Measurements from ENCODE around the gene CLCN5.
A peak's percentile ranks its signal among the peaks of the same experiment; 100 is the strongest.

CLCN5 gene

DNA sequence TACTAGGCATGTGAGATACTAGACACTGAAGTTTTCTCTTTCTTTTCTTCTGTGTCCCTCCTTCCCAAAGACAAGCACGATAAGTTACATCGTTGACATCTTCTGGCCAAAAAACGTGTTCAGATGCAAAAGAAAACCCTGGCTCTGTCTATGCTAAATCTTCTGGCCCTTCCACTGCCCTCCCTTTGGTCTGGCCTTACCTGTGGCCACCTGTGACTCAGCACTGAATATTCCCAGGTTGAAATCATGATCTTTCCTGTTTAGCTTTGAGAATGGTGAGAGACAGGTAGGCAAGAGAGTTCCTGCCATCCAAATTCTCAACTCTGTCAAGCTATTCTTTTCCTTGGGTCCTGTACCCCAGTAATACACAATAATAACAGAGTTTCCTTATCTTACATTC, 12.3 kb downstream of the CLCN5 start:
- DNase-seq: no peak

DNA sequence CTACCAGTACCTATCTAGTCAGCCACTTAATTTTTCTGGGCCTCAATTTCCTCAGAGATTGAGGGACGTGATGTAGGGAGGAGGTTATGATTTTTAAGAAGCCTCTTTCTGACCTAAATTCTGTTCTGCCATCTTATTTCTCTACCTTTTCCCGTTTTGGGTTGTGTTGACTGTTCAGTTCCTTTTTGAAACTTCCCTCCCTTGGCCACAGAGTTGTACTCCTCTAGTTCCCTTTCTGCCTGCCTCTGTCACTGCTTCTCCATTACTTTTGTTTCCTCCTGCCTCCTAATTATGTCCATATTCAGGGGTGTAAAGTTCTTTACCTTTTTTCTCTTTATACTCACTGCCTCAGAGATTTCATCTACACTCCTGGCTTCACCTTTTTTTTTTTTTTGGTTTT, 25.4 kb downstream of the CLCN5 start:
- no peak for DNase-seq

- no peak for DNase-seq
Measured at GRCh38 chrX:49949961-49950360, 27.6 kb downstream of the CLCN5 start.

- DNase-seq: no peak
Measured at GRCh38 chrX:49951524-49952193, 29.3 kb downstream of the CLCN5 start.

GRCh38 chrX:49956313-49956712, 33.9 kb downstream of the CLCN5 start:
- DNase-seq: no peak

DNA sequence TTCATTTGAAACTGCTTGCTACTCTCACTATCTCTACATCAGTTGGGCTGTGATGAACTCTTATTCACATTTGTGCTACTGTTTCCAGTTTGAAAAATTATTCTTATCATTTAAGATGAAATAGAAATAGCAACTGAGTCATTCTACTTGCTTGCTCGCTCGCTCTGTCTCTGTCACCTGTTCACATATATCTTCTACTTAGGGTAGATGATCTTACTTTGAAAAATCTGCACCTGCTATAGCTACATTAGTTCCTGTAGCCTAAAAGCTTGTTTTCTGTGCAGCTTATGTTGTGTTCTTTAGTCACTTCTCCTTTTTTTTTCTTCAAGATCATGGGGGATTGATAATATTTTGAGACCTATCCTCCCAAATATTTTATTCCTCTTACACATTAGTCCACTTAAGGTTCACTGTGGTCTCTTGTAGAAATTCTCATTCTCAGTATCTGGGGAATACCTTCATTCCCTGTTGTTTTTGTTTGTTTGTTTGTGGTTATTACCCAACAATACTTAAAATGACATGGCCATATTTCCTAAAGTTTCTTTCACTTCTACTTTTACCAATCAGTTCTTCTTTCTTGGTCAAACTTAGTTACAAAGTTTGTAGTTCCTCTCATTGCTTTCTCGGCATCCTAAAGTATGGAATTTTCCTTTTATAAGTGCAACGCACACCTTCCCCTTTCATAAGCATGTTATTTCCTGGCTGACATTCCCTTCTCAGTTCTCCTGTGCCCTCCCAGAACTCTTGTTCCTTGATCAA, 36.5 kb downstream of the CLCN5 start:
- DNase-seq: no peak

DNA sequence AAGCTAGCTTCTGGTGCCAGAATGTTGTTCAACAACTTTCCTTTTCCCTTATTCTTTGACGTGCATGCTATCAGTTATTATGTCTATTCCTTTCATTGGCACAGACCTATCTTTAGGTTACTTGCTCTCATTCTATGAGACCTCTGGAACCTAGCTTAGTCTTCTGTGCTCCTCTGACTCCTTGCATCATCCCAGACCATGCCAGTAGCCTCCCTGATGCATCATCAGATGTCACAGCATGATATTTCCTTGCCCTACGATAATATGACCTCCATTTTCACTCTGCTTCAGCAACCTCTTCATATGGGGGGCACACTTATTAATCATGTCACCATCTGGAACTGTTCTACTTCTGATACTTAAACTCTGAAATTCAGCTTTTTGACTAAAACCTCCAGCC, 37.2 kb downstream of the CLCN5 start:
- no peak for DNase-seq

DNA sequence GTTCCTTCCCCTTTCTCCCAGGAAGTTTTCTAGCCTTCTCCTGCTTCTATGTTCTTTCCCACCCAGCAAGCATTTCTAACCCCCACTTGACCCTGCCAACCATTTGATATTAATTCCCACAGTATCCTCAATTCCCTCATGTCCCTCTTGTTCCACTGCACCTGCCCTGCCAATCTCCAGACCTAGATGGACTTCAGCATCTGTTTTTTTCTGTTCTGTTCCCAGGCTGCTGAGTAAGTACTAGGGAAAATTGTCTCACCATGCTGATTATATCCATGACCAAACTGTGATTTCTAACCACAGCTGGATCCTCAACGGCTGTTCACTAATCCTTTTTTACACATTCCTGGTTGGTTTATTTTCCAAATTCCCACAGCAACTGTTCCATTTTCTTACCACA, 37.7 kb downstream of the CLCN5 start:
- no peak for DNase-seq

DNA sequence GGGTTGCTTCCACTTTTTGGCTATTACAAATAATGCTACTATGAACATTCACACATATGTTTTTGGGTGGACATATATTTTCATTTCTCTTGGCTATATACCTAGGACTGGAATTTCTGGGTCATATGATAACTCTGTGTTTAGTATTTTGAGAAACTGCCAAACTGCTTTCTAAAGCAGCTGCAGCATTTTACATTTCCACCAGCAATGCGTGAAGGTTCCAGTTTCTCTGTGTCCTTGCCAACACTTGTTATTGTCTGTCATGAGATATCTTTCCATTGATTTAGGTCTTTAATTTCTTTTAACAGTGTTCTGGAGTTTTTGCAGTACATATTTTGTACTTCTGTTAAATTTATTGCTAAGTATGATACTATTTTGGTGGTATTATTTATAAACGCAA, 48.3 kb downstream of the CLCN5 start:
- DNase-seq: no peak

DNA sequence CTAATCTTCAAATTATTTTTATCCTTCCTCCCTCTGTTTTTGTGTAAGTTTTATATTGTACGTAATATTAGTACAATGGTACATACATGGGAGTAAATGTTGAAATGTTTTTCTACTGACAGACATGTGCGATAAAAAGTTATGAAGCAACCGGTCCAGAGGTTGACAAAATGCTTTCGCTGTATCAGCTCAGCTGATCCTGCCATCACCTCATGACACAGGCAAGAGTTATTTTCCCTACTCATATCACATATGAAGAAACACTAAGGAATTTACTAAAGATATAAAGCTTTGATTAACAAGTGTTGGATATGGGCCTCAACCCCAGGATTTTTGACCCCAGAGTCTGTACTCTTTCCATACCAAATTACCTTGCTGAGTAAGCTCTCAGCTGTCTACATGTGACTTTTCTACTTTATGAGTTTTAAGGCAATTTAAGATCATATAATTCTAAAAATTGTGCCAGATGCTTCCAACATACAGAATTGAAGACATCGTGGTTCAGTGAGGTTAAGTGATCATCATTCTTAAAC, 50.0 kb downstream of the CLCN5 start:
- no peak for DNase-seq

- no peak for DNase-seq
Measured at GRCh38 chrX:49976682-49977197, 54.3 kb downstream of the CLCN5 start.

GRCh38 chrX:49977319-49978090, 55.1 kb downstream of the CLCN5 start:
- peak; percentile 23 for DNase-seq

- DNase-seq: no peak
Measured at GRCh38 chrX:49978176-49978575, 55.8 kb downstream of the CLCN5 start.

GRCh38 chrX:49986058-49986457, 63.7 kb downstream of the CLCN5 start:
- no peak for DNase-seq

GRCh38 chrX:49987651-49988050, 65.3 kb downstream of the CLCN5 start:
- no peak for DNase-seq

GRCh38 chrX:49988143-49988542, 65.7 kb downstream of the CLCN5 start:
- no peak for DNase-seq

- no peak for DNase-seq
Measured at GRCh38 chrX:49991758-49992157, 69.4 kb downstream of the CLCN5 start.

GRCh38 chrX:49992853-49993252, 70.5 kb downstream of the CLCN5 start:
- DNase-seq: no peak

DNA sequence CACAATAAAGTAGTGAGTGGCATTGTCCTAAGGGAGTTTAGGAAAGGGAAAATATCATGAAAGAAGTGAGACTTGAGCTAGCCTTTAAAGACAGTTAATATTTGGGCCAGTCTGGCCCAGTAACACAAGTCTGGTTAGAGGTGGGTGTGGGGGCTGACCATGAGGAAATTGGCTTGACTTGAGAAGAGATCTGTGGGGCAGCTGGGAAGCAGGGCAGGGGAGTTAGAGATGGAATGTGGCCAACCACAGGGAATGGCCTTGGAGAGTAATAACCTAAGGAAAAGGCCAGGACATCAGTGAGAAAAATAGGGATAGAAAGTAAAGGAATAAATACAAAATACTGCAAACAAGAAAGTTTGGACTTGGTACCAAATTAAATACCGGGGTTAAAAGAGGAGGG, 71.3 kb downstream of the CLCN5 start:
- DNase-seq: no peak

- DNase-seq: no peak
Measured at GRCh38 chrX:49995107-49995731, 72.8 kb downstream of the CLCN5 start.

- no peak for DNase-seq
Measured at GRCh38 chrX:49995795-49996455, 73.5 kb downstream of the CLCN5 start.

DNA sequence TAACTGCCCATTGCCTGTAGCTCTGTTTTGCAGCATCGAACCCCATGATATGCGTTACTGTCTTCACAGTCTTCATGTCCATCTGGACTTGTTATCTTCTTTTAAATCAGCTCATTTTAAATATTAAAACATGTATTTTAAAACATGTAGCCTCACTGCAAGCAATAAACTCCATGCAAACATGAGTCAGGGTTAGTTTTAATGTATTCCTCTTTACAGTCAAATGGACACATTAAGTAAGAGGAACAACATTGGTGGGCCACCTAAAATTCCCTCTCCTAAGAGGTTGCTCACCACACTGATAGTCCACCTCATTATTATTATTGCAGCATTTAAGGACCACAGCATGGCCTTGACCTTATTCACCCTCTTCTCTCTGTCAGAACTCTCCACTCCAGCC, 74.1 kb downstream of the CLCN5 start:
- DNase-seq: no peak

Data from NCI-H1105 (cell line).